B cell (primary cell): ENCODE data around the gene FRZB. TPM values are rescaled to one million over a fixed set of nuclear protein-coding genes. Genes with fewer than 3 reads are reported as not detected.

Experiments used
- ATAC-seq: fragments of 200-7000 bp; cut with Tn5 transposase; one replicate; pipeline ENCODE4 v1.10.0; 2021; ENCODE audit warnings: low read depth, mild to moderate bottlenecking, moderate number of reproducible peaks, moderate library complexity
- CTCF ChIA-PET: fragments of 350-600 bp; sonication (Branson Sonifier 250); formaldehyde crosslinking; loops from one replicate; lab custom pipeline; 2021; ENCODE audit warnings: antibody characterized with exemption, inconsistent platforms; lab: Charles Lee
- POLR2A ChIA-PET: fragments of 350-600 bp; sonication (Branson Sonifier 250); formaldehyde crosslinking; loops from one replicate; lab custom pipeline; 2021; ENCODE audit warnings: antibody characterized with exemption; lab: Charles Lee
- DNase-seq: peaks from one replicate; pipeline ENCODE4 v3.0.0; 2013
- H2AFZ ChIP-seq: 2 replicates; pipeline ENCODE4 v1.6.1; 2012; ENCODE audit warnings: mild to moderate bottlenecking, low read depth, low read length; ENCODE audit not compliant: insufficient read depth, poor library complexity, severe bottlenecking
- H3K27ac ChIP-seq, 2 donors: 1 replicate in 1 of 2; 2 replicates in 1 of 2; pipeline ENCODE4 v1.5.1; 2012 to 2013; ENCODE audit warnings: low read length in 2 of 2, mild to moderate bottlenecking in 2 of 2, moderate library complexity in 1 of 2
- H3K27me3 ChIP-seq, 4 experiments: fragments of 200-600 bp in 1 of 4; sonication (generic) in 1 of 4; replicated peaks in 1 of 4; 1 replicate in 2 of 4; 2 replicates in 2 of 4; pipeline versions ENCODE4 v1.6.1 to v1.7.0; 2013 to 2016; ENCODE audit warnings: low read length in 3 of 4, mild to moderate bottlenecking in 2 of 4, mixed read lengths in 1 of 4, moderate library complexity in 1 of 4; ENCODE audit not compliant: insufficient read depth in 4 of 4, control insufficient read depth in 3 of 4; ENCODE audit errors: control extremely low read depth in 1 of 4
- H3K36me3 ChIP-seq, 2 experiments: replicated peaks in 1 of 2; 1 replicate in 1 of 2; 2 replicates in 1 of 2; pipeline versions ENCODE4 v1.6.1 to v1.7.1; 2013; ENCODE audit warnings: low read length in 1 of 2; ENCODE audit not compliant: insufficient read depth in 2 of 2, control insufficient read depth in 1 of 2; ENCODE audit errors: control extremely low read depth in 1 of 2, extremely low read depth in 1 of 2
- H3K4me1 ChIP-seq, 2 donors: fragments of 200-600 bp in 1 of 2; sonication (generic) in 1 of 2; 1 replicate in 1 of 2; 2 replicates in 1 of 2; pipeline versions ENCODE4 v1.5.1 to v1.6.1; 2013 to 2017; ENCODE audit warnings: low read length in 2 of 2; ENCODE audit not compliant: control insufficient read depth in 2 of 2, insufficient read depth in 2 of 2
- H3K4me2 ChIP-seq: replicated peaks from 2 replicates; pipeline ENCODE3; 2012; ENCODE audit warnings: mild to moderate bottlenecking, low read depth, low read length; ENCODE audit not compliant: poor library complexity, severe bottlenecking
- H3K4me3 ChIP-seq, 5 experiments: fragments of 200-600 bp in 1 of 5; sonication (generic) in 1 of 5; 1 replicate in 3 of 5; 2 replicates in 2 of 5; pipeline versions ENCODE4 v1.5.1 to v1.7.0; 2011 to 2016; ENCODE audit warnings: low read length in 4 of 5, mild to moderate bottlenecking in 4 of 5, low read depth in 2 of 5, control low read depth in 1 of 5, moderate library complexity in 1 of 5; ENCODE audit not compliant: insufficient read depth in 1 of 5; ENCODE audit errors: control extremely low read depth in 1 of 5, extremely low read depth in 1 of 5
- H3K79me2 ChIP-seq: fragments of 200-600 bp; sonication (generic); one replicate; pipeline ENCODE4 v1.6.0; 2016; ENCODE audit warnings: low read length; ENCODE audit not compliant: control insufficient read depth, insufficient read depth
- H3K9ac ChIP-seq: fragments of 200-600 bp; sonication (generic); 2 replicates; pipeline ENCODE4 v1.6.1; 2017; ENCODE audit warnings: mild to moderate bottlenecking, low read length, moderate library complexity
- H3K9me3 ChIP-seq, 3 donors: one replicate each; pipeline versions ENCODE4 v1.6.1 to v1.7.1; 2013; ENCODE audit warnings: low read length in 2 of 3; ENCODE audit not compliant: control insufficient read depth in 2 of 3, insufficient read depth in 1 of 3; ENCODE audit errors: control extremely low read depth in 1 of 3
- H4K20me1 ChIP-seq: 2 replicates; pipeline ENCODE4 v1.6.0; 2012; ENCODE audit warnings: mild to moderate bottlenecking, low read length; ENCODE audit not compliant: insufficient read depth, control insufficient read depth, poor library complexity, severe bottlenecking
- H3K27ac Mint-ChIP-seq: one replicate; pipeline ENCODE4 v1.8.0; 2021; ENCODE audit warnings: mixed read lengths
- H3K27me3 Mint-ChIP-seq: one replicate; pipeline ENCODE4 v1.8.0; 2021; ENCODE audit warnings: mixed read lengths
- H3K4me1 Mint-ChIP-seq: one replicate; pipeline ENCODE4 v1.8.0; 2021; ENCODE audit warnings: mixed read lengths
- H3K4me3 Mint-ChIP-seq: one replicate; pipeline ENCODE4 v1.8.0; 2021; ENCODE audit warnings: mixed read lengths
- H3K9me3 Mint-ChIP-seq: one replicate; pipeline ENCODE4 v1.8.0; 2022; ENCODE audit warnings: mixed read lengths; ENCODE audit not compliant: insufficient read depth
- CTCF ChIP-seq: fragments of 200-600 bp; IDR thresholded peaks from one replicate; pipeline ENCODE4 v1.8.0; 2022; ENCODE audit warnings: antibody characterized with exemption, mild to moderate bottlenecking
- EZH2 ChIP-seq: IDR thresholded peaks from 2 replicates; pipeline ENCODE4 v1.6.1; 2012; ENCODE audit warnings: borderline replicate concordance, low read depth, mild to moderate bottlenecking, moderate library complexity, low read length; ENCODE audit not compliant: insufficient read depth, poor library complexity, severe bottlenecking
- WGBS: methylation state at CpG from one replicate; pipeline ENCODE4 v1.1.5; 2013; ENCODE audit warnings: missing lambda C conversion rate; ENCODE audit not compliant: insufficient coverage; 5-methylcytosine and 5-hydroxymethylcytosine counted together
- intact Hi-C: fragments of 100-400 bp; cut with micrococcal nuclease; formaldehyde crosslinking; loops from one replicate; pipeline ENCODE4 v1.10.0; 2022
- polyA plus RNA-seq: library from polyadenylated mRNA; depleted of rRNA; stranded (reverse); fragments of >200 nt; gene quantifications from 2 replicates; pipeline ENCODE4 v1.2.3, GENCODE V29; 2012
- total RNA-seq, 2 donors: library from RNA; stranded (reverse); fragments of 120-200 nt in 1 of 2; gene quantifications; 1 replicate in 1 of 2; 2 replicates in 1 of 2; pipeline versions ENCODE4 v1.2.3 to v1.2.4, GENCODE V29; 2013 to 2022

The FRZB gene
- total and polyA plus RNA-seq, 2 donors (not counting 1 experiment from before 2014, with no cell fraction given): 0.27 TPM; not detected in 1

DNA sequence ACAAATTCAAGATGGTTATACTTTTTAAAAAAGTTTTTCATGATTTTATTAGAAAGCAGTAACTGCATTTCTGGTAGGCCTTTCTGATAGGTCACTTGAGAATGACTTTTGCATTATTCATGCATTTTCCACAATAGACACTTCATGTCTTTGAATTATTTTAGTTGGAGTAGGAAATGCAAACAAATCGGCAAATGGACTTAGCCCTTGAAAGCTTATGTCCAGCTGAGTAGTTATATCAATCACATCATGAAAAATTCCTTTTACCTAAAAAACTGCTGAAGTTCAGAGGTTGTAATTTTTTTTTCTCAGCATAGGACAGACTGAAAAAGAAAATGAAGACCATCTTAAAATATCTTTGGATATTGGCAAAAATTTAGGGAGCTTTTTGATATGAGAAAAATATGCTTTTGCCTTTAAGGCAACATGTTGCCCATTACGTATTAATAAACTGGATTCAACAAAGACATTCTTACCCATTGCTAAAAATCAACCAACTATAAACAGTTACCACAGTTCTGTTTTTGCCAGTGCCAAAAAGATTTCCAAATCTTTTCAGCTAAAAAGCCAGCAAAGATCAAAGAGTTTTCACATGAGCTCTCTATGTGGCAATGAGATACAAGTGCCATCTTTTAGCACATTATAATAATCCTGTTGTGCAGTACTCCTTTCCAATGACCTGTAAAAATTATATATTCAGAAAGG is 45.5 kb upstream of the FRZB start:
- Mint-ChIP-seq H3K27me3 (peaks cover 13% of the 10 kb centered on the region), H3K27ac (no peak overlapping the region), H3K4me1 (no peaks in the 10 kb centered on the region), H3K9me3 (no peaks in the 10 kb centered on the region), H3K4me3 (no peak overlapping the region)
- ATAC-seq (no peak), DNase-seq (no peak)
- Histone ChIP-seq H4K20me1 (no peaks in the 10 kb centered on the region), H3K4me3 (no peak overlapping the region), H3K27me3 (no peaks in the 10 kb centered on the region), H3K9ac (no peak overlapping the region), H3K36me3 (no peaks in the 10 kb centered on the region), H2AFZ (no peak overlapping the region), H3K79me2 (no peaks in the 10 kb centered on the region), H3K27ac (no peak overlapping the region), H3K9me3 (no peaks in the 10 kb centered on the region), H3K4me2 (no peak overlapping the region), H3K4me1 (no peaks in the 10 kb centered on the region)
- ChIA-PET POLR2A (no interaction called here), CTCF (no interaction called here)
- WGBS: no CpG with 5 or more reads among the region's 2 CpGs
- TF ChIP-seq CTCF (no peak), EZH2 (no peak)
- intact Hi-C loops: no loop called here

GRCh38 chr2:182910965-182911364 is 44.5 kb upstream of the FRZB start:
- no CpG with 5 or more reads among the region's 1 CpG for WGBS
- DNase-seq: no peak
- TF ChIP-seq CTCF: no peak
- no peak for TF ChIP-seq EZH2
- H3K27ac ChIP-seq: no peak overlapping the region
- intact Hi-C loops: no loop called here
- CTCF ChIA-PET: no interaction called here
- no peaks in the 10 kb centered on the region for H3K79me2 ChIP-seq
- Mint-ChIP-seq H3K9me3 (no peaks in the 10 kb centered on the region), H3K27me3 (peaks cover 11% of the 10 kb centered on the region), H3K27ac (no peak overlapping the region), H3K4me3 (no peak overlapping the region), H3K4me1 (no peaks in the 10 kb centered on the region)
- POLR2A ChIA-PET: no interaction called here
- no peaks in the 10 kb centered on the region for H3K36me3 ChIP-seq
- no peak overlapping the region for H3K9ac ChIP-seq
- H3K27me3 ChIP-seq: no peaks in the 10 kb centered on the region
- no peaks in the 10 kb centered on the region for H3K4me1 ChIP-seq
- no peak overlapping the region for H3K4me3 ChIP-seq
- H4K20me1 ChIP-seq: no peaks in the 10 kb centered on the region
- H3K9me3 ChIP-seq: no peaks in the 10 kb centered on the region
- H3K4me2 ChIP-seq: no peak overlapping the region
- no peak for ATAC-seq
- H2AFZ ChIP-seq: no peak overlapping the region
